HG03460 (cell line): ENCODE results near the gene TUBA1A.
"Not testable (repeated sequence)": the region's sequence is repeated elsewhere in the genome, so short reads cannot be mapped to it uniquely, and the experiment has no call there.

Experiments used
- ATAC-seq: cut with Tn5 transposase; IDR thresholded peaks from one replicate; pipeline ENCODE4 v1.9.1; 2021; ENCODE audit not compliant: unreplicated experiment

Gene TUBA1A

GRCh38 chr12:49160399-49160798, 28.5 kb downstream of the TUBA1A start:
- ATAC-seq: no peak

GRCh38 chr12:49154221-49154620, 34.7 kb downstream of the TUBA1A start:
- no peak for ATAC-seq

GRCh38 chr12:49147384-49147783, 41.5 kb downstream of the TUBA1A start:
- no peak for ATAC-seq

- ATAC-seq: no peak
Measured at GRCh38 chr12:49146406-49146805, 42.5 kb downstream of the TUBA1A start.

DNA sequence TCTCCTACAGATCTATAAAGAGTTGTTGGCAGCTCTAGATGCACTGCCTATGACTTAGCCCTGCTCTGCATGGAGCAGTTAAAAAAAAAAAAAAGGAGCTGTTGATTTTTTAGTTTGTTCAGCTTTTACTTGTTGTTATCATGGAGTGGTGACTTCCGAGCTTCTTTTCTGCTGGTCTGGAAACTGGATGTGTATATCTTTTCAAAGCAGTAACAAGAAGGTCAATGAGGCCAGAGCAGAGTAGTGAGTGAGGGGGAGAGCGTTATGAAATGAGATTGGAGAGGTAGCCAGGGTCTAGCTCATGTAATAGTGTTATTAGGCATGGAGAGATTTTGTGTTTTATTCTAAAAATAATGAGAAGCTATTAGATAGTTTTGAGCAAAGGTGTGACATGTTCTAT, 44.5 kb downstream of the TUBA1A start:
- ATAC-seq: no peak

- no peak for ATAC-seq
Measured at GRCh38 chr12:49138999-49139398, 49.9 kb downstream of the TUBA1A start.

DNA sequence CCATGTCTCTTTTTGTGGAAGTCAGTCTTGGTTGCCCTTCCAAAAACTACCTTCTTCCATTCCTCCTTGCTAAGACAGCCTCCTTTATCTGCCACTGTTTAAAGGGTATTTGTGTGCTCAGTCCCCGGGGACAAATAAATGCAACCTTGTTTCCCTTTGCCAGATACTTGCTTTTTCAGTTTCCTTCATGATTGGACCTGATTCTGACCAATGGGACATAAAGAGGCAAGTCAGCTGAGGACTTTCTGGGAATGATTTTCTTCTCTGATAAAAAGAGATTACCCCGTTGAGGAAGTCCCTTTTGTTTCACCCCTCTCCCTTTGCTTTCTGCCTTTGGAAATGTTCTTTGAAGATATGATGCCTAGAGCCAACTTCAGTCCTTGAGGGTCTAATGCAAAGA, 50.3 kb downstream of the TUBA1A start:
- no peak for ATAC-seq

DNA sequence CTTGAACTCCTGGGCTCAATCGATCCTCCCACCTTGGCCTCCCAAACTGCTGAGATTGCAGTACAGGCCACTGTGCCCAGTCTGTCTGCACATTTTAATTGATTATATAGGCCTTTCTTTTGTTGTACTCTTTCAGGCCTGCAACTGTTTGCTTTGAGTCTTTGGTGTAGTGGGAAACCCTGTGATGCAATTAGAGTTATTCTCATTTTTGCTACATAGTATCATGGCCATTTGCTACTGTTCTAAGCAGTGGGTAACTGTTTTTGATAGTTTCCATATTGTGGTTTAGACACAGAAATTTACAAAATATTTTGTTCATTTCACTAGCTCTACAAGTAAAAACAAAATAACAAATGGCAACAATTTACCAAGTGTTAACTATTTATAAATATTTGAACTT, 51.4 kb downstream of the TUBA1A start:
- no peak for ATAC-seq

DNA sequence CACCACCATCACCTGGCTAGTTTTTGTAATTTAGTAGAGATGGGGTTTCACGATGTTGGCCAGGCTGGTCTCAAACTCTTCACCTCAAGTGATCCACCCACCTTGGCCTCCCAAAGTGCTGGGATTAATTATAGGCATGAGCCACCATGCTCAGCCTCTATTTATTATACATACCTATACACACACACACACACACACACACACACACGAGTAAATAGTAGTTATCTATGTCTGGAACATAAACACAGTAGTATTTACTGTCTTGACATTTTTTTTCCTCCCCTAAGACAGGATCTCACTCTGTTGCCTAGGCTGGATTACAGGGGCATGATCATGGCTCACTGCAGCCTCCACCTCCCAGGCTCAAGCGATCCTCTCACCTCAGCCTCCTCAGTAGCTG, 51.9 kb downstream of the TUBA1A start:
- not testable (repeated sequence) for ATAC-seq
